GM19324 (cell line): ENCODE measurements around the gene GSTM3.
"Not testable (repeated sequence)": the region's sequence is repeated elsewhere in the genome, so short reads cannot be mapped to it uniquely, and the experiment has no call there.

Experiments
- ATAC-seq: cut with Tn5 transposase; IDR thresholded peaks from one replicate; pipeline ENCODE4 v1.9.1; 2021; ENCODE audit warnings: mild to moderate bottlenecking, moderate library complexity; ENCODE audit not compliant: unreplicated experiment, low FRiP score

GSTM3 gene

DNA sequence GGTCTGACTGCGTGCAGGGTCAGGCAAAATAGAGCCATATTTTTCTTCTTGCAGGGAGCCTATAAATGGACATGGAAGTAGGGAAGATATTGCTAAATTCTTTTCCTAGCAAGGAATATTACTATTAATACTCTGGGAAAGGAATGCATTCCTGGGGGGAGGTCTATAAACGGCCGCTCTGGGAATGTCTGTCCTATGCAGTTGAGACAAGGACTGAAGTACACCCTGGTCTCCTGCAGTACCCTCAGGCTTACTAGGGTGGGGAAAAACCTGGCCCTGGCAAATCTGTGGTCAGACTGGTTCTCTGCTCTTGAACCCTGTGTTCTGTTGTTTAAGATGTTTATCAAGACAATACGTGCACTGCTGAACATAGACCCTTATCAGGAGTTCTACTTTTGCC lies 31.9 kb downstream of the GSTM3 start:
- not testable (repeated sequence) for ATAC-seq

DNA sequence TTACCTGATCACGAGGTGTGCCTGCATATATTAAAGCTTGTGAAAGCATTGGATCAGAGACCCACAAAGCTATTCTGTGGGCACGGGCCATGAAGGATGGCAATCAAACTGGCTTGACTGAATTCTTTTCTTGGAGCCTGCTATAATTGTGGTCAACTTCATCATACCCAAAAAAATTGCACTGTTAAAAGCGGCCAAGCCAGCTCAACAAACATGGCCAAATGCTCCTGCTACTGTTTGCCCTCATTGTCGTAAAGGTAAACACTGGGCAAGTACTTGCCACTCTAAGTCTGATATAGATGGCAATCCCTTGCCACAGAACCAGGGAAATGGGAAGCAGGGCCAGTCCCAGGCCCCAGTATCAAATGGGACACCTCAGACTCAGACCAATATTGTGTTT lies 35.4 kb downstream of the GSTM3 start:
- ATAC-seq, result no peak

DNA sequence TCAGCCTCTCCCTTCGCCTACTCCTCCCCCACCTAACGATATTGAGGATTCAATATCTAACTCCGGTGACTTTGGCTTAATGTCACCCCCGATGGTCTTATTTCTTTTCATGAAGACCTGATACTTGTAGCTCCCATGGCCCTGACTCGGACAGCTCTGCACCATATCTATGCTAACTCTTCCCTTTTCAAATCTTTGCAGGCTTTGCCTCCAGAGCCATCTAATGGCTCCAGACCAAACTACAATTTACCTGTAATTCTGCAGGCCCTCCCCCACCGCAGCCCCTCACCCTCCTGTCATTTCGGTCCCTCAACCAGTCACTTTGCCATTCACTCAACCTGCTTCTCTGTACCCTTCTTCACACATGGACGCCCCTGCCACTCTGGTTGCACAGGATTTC lies 36.7 kb downstream of the GSTM3 start:
- ATAC-seq, result no peak

GRCh38 chr1:109702940-109703339 lies 37.9 kb downstream of the GSTM3 start:
- ATAC-seq, result not testable (repeated sequence)

DNA sequence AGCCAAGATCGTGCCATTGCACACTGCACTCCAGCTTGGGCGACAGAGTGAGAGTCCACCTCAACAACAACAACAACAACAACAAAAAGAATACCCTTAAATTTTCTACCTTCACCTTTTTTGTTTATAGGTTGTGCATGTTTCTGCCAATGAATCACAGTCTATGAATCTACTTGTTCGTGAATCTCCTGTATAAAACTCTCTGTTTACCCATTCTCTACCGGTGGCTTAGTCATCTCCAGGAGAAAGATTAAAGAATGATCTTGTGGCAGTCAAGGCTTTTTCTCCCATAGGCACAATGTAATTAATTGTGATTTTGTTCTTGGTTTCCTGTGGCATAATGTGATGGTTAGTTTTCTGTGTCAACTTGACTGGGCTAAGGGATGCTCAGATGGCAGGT lies 43.0 kb downstream of the GSTM3 start:
- not testable (repeated sequence) for ATAC-seq

- ATAC-seq, result no peak
Measured at GRCh38 chr1:109697066-109697465, 43.8 kb downstream of the GSTM3 start.

DNA sequence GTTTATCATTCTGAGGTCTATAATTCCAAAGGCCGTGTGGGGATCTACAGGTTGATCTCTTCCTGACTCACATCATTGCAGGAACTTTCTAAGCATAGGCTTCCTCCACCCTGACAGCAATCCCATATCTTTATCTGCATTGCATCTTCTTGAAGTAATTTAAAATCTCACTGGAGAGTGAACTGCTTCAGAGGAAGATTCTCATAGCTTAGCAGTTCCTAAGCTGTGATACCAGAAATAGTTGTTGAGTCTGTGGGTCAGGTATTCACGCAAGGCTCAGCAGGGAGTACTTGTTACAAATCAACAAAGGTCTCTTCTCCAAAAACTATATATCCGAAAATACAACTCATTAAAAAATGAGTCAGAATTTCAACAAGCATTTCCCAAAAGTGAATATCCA lies 45.7 kb downstream of the GSTM3 start:
- not testable (repeated sequence) for ATAC-seq

GRCh38 chr1:109694400-109694799 lies 46.4 kb downstream of the GSTM3 start:
- ATAC-seq, result not testable (repeated sequence)

DNA sequence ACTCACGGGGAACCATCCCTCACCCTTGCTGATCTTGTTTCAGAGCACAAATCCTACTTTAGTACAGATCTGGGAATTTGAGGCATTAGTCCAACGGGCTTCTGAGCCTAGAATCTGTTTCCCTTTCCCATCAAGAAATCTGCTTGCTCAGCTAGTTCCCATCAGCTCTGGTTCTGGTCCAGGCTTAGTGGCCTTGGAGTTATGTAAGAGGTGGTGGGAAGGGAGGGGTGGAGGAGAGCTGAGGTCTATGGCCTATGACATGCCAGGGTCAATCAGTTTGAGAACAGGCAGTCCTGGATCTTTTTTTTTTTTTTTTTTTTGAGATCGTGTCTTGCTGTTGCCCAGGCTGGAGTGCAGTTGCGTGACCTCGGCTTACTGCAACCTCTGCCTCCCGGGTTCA lies 49.1 kb downstream of the GSTM3 start:
- ATAC-seq, result no peak

DNA sequence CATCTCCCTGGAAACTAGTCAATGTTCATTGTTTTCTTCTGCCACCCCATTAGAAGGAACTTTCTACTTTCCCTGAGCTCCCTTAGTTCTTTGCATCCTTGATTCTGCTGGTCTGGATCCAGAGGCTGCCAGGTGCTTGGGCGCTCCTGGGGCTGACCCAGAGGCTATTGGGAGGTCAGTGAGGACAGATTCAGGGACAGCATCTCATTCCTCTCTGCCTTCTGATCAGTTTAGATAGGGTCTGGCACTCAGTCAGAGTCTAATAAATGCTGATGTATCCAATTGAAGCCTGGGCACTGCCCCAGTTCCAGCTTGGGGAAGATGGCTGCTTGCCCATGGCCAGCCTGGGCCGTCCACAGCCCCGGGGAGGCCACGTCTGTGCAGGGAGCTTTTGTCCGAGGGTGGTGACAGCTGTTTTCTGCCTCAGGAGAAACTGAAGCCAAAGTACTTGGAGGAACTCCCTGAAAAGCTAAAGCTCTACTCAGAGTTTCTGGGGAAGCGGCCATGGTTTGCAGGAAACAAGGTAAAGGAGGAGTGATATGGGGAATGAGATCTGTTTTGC lies 50.9 kb downstream of the GSTM3 start:
- no peak for ATAC-seq

DNA sequence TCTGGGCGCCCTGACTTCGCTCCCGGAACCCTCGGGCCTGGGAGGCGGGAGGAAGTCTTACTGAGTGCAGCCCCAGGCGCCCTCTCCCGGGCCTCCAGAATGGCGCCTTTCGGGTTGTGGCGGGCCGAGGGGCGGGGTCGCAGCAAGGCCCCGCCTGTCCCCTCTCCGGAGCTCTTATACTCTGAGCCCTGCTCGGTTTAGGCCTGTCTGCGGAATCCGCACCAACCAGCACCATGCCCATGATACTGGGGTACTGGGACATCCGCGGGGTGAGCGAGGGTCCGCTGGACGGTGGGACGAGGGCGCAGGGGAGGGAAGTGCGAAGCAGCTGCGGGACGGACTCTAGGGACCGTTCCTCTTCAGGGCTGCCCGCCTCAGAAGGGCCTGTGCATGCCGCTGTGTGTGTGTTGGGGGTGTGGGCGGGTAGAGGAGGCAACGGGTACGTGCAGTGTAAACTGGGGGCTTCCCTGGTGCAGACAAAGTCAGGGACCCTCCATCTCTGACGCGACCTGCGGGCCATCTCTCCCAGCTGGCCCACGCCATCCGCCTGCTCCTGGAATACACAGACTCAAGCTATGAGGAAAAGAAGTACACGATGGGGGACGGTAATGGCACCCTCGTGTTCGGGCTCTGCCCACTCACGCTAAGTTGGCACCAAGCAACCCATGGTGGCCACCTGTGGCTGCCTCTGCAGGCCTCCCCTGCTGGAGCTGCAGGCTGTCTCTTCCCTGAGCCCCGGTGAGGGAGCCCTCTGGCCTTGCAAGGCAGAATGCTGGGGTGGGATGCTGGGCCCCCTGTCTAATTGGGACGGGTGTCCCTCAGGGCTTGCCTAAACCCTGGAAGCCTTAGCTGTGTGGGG lies 53.0 kb downstream of the GSTM3 start, which contains the start of gene GSTM1:
TSS of gene GSTM1 (plus strand) at position 177 of the 859 bp plus-strand sequence. CDS start at position 234, 57 bp downstream.
- ATAC-seq, result peak; percentile 90

DNA sequence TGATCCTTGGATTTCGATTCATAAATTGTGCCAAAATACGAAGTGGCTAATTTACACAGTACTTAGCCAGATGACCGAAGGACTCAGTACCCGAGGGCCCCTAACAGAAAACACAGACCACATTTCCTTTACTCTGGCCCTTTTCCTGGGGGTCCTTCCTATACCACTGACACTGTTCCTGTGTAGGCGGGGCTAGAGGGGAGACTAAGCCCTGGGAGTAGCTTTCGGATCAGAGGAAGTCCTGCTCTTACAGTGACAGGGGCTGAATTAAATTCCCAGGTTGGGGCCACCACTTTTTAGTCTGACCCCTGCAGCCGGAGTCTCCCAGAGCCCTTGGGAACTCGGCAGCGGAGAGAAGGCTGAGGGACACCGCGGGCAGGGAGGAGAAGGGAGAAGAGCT lies 53.7 kb downstream of the GSTM3 start:
- ATAC-seq, result not testable (repeated sequence)

DNA sequence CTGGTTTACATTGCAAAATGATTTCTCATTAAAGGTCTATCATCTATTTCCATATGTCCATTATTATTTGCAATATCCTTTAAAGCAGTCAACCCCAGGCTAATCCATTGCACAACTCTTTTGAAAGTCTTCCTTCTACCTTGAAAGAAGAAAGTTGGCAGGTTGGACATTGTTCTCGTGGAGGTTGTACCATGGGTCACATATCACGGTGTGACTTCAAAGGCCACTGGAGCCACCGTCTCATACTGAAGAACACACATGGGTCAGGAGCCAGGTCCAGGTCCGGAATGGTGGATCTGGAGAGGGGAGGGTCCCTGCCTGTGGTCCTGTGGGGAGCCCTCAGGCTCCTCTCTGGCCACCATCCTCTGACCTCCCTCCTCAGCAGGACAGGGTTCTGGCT lies 54.9 kb downstream of the GSTM3 start:
- not testable (repeated sequence) for ATAC-seq

- not testable (repeated sequence) for ATAC-seq
Measured at GRCh38 chr1:109685399-109685798, 55.4 kb downstream of the GSTM3 start.

DNA sequence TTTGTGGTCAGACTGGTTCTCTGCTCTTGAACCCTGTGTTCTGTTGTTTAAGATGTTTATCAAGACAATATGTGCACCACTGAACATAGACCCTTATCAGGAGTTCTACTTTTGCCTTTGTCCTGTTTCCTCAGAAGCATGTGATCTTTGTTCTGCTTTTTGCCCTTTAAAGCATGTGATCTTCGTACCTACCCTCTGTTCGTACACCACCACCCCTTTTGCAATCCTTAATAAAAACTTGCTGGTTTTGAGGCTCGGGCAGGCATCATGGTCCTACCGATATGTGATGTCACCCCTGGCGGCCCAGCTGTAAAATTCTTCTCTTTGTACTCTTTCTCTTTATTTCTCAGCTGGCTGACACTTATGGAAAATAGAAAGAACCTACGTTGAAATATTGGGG lies 56.1 kb downstream of the GSTM3 start:
- ATAC-seq, result not testable (repeated sequence)
